ENCODE data around the gene LNPEP. TPM values are rescaled to one million over a fixed set of nuclear protein-coding genes. Genes with fewer than 3 reads are reported as not detected.

Gene LNPEP
- total RNA-seq, 1 experiment from 2014 or later: 18.8 TPM

GRCh38 chr5:97070234-97070633, 134.4 kb downstream of the LNPEP start:
- Histone ChIP-seq H3K4me3 (no peak overlapping the region), H3K9me2 (ENCODE audit: insufficient read depth) (no peaks in the 10 kb centered on the region), H3K9me3 (ENCODE audit: insufficient read depth, low read depth) (no peaks in the 10 kb centered on the region), H3F3A (ENCODE audit: insufficient read depth, low read depth) (no peaks in the 10 kb centered on the region), H2AFZ (0 out of 2 replicates have a peak overlapping the region, but pooled peaks have one; percentile 8), H3K4me2 (no peak overlapping the region), H3K4me1 (replicated peaks; ENCODE audit: insufficient read depth) (peaks cover 5% of the 10 kb centered on the region), H3K36me3 (ENCODE audit: low read depth) (no peaks in the 10 kb centered on the region), H3K79me2 (ENCODE audit: low read depth) (no peaks in the 10 kb centered on the region), H3K27me3 (ENCODE audit: insufficient read depth, low read depth) (no peaks in the 10 kb centered on the region), H3K27ac (no peak overlapping the region), H4K20me1 (ENCODE audit: insufficient read depth) (no peaks in the 10 kb centered on the region)
- no peak for DNase-seq
- intact Hi-C loops (cut with micrococcal nuclease; ENCODE audit: unreplicated experiment): no loop called here
- no peak for TF ChIP-seq CTCF (conservative IDR thresholded peaks at IDR 0.05)
- no peak for TF ChIP-seq EZH2 (IDR thresholded peaks at IDR 0.05; ENCODE audit: low read depth)
- ChIA-PET CTCF (interaction anchor here (0.6 kb wide), 1 partner anchor 391 kb away, joined by 3 read pairs; no protein-coding TSS in a partner anchor), POLR2A (ENCODE audit: unreplicated experiment) (no interaction called here)
- no TSS peak for BruUV-seq (replicated peaks)

GRCh38 chr5:97071101-97071500, 135.2 kb downstream of the LNPEP start:
- ChIA-PET POLR2A (ENCODE audit: unreplicated experiment) (no interaction called here), CTCF (no interaction called here)
- H3K27ac ChIP-seq: no peak overlapping the region
- no peak overlapping the region for H3K4me3 ChIP-seq
- no peaks in the 10 kb centered on the region for H3K4me1 ChIP-seq (replicated peaks; ENCODE audit: insufficient read depth)
- H3K9me3 ChIP-seq (ENCODE audit: insufficient read depth, low read depth): no peaks in the 10 kb centered on the region
- BruUV-seq (replicated peaks): no TSS peak
- H3K79me2 ChIP-seq (ENCODE audit: low read depth): no peaks in the 10 kb centered on the region
- H3K27me3 ChIP-seq (ENCODE audit: insufficient read depth, low read depth): no peaks in the 10 kb centered on the region
- intact Hi-C loops (cut with micrococcal nuclease; ENCODE audit: unreplicated experiment): no loop called here
- no peak overlapping the region for H2AFZ ChIP-seq
- TF ChIP-seq CTCF (conservative IDR thresholded peaks at IDR 0.05) (no peak), EZH2 (IDR thresholded peaks at IDR 0.05; ENCODE audit: low read depth) (no peak)
- no peaks in the 10 kb centered on the region for H4K20me1 ChIP-seq (ENCODE audit: insufficient read depth)
- no peaks in the 10 kb centered on the region for H3K9me2 ChIP-seq (ENCODE audit: insufficient read depth)
- no peak overlapping the region for H3K4me2 ChIP-seq
- no peaks in the 10 kb centered on the region for H3F3A ChIP-seq (ENCODE audit: insufficient read depth, low read depth)
- DNase-seq: no peak
- H3K36me3 ChIP-seq (ENCODE audit: low read depth): no peaks in the 10 kb centered on the region

- CTCF ChIA-PET: no interaction called here
- H3K4me1 ChIP-seq (replicated peaks; ENCODE audit: insufficient read depth): no peaks in the 10 kb centered on the region
- no peaks in the 10 kb centered on the region for H3K36me3 ChIP-seq (ENCODE audit: low read depth)
- no peak overlapping the region for H3K4me3 ChIP-seq
- no peaks in the 10 kb centered on the region for H3K9me3 ChIP-seq (ENCODE audit: insufficient read depth, low read depth)
- POLR2A ChIA-PET (ENCODE audit: unreplicated experiment): no interaction called here
- H3K27ac ChIP-seq: no peak overlapping the region
- H3K27me3 ChIP-seq (ENCODE audit: insufficient read depth, low read depth): no peaks in the 10 kb centered on the region
- intact Hi-C loops (cut with micrococcal nuclease; ENCODE audit: unreplicated experiment): no loop called here
- BruUV-seq (replicated peaks): no TSS peak
- no peaks in the 10 kb centered on the region for H4K20me1 ChIP-seq (ENCODE audit: insufficient read depth)
- no peaks in the 10 kb centered on the region for H3K79me2 ChIP-seq (ENCODE audit: low read depth)
- TF ChIP-seq CTCF (conservative IDR thresholded peaks at IDR 0.05) (no peak), EZH2 (IDR thresholded peaks at IDR 0.05; ENCODE audit: low read depth) (no peak)
- H3K4me2 ChIP-seq: no peak overlapping the region
- no peak for DNase-seq
- no peak overlapping the region for H2AFZ ChIP-seq
- H3K9me2 ChIP-seq (ENCODE audit: insufficient read depth): no peaks in the 10 kb centered on the region
- H3F3A ChIP-seq (ENCODE audit: insufficient read depth, low read depth): no peaks in the 10 kb centered on the region
Measured at GRCh38 chr5:97071993-97072392, 136.1 kb downstream of the LNPEP start.
